SJSA1 (cell line): Measurements from ENCODE around the gene RAP1GAP2. TPM values are rescaled to one million over a fixed set of nuclear protein-coding genes. Genes with fewer than 3 reads are reported as not detected.

ENCODE experiments used
- DNase-seq, 2 experiments: peaks; one replicate each; pipeline ENCODE4 v3.0.0-alpha.2; 2015 to 2020; ENCODE audit warnings: low spot score in 2 of 2, low read depth in 1 of 2
- H3K27ac ChIP-seq: fragments of 250-450 bp; sonication (Bioruptor Pico); 2 replicates; pipeline ENCODE4 v1.5.1; 2020; ENCODE audit warnings: mild to moderate bottlenecking, moderate library complexity
- H3K27me3 ChIP-seq: fragments of 250-450 bp; sonication (Bioruptor Pico); replicated peaks from 2 replicates; pipeline ENCODE4 v1.5.1; 2020; ENCODE audit warnings: mild to moderate bottlenecking, moderate library complexity
- H3K36me3 ChIP-seq: fragments of 250-450 bp; sonication (Bioruptor Pico); 2 replicates; pipeline ENCODE4 v1.5.1; 2020; ENCODE audit warnings: mild to moderate bottlenecking
- H3K4me1 ChIP-seq: fragments of 250-450 bp; sonication (Bioruptor Pico); replicated peaks from 2 replicates; pipeline ENCODE4 v1.6.1; 2021; ENCODE audit warnings: mild to moderate bottlenecking
- H3K4me3 ChIP-seq: fragments of 250-450 bp; sonication (Bioruptor Pico); 2 replicates; pipeline ENCODE4 v1.5.1; 2020; ENCODE audit warnings: mild to moderate bottlenecking
- H3K9me3 ChIP-seq: fragments of 250-450 bp; sonication (Bioruptor Pico); replicated peaks from 2 replicates; pipeline ENCODE4 v1.5.1; 2020; ENCODE audit warnings: mild to moderate bottlenecking
- total RNA-seq: library from RNA; depleted of rRNA; stranded (reverse); fragments of >200 nt; shearing (Covaris generic); gene quantifications from 2 replicates; pipeline ENCODE4 v1.2.3, GENCODE V29; 2014

The RAP1GAP2 gene
- total RNA-seq, 1 experiment from 2014 or later: 2.9 TPM

DNA sequence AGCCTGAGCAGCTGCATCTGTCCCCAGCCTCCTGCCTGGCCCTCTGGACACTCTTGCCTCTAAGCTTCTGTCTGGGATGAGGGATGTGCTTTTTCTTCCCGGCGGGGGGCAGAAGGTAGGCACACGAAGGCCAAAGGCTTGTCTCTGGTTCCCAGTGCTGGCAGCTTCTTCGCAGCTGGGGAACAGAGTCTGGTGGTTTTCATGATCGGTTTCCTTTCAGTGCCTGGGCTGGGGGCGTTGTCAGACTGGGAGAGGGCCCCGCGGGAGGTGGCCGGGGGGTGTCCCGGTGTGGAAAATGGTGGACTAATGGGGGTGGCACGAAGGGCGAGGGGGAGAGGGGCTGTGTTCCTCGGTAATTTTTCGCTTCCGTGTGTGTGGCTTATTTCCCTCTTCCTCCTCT lies 988 bp downstream of the RAP1GAP2 start:
- H3K4me3 ChIP-seq: no peak overlapping the region
- DNase-seq: no peak
- no peaks in the 10 kb centered on the region for H3K36me3 ChIP-seq
- no peaks in the 10 kb centered on the region for H3K9me3 ChIP-seq
- H3K27me3 ChIP-seq: peaks cover 25% of the 10 kb centered on the region
- H3K27ac ChIP-seq: no peak overlapping the region
- H3K4me1 ChIP-seq: no peaks in the 10 kb centered on the region

DNA sequence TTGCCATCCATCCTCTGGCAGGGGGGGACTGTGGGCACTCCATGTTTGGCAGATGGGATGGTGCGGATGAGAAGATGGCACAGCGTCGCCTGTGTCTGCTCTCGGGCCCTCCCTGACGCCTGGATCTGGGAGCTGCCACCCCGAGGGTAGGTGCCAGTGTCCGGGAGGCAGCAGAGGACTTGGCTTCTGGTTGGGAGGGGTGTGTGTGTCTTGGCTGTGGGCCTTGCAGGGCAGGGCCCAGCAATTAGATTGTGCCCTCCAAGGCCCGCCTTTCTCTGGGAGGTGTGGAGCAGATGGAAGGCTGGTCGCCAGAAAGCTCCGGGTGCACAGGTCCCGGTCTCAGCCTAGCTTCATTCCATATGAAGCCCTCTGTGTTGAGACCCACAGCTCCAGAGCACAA lies 1.4 kb downstream of the RAP1GAP2 start:
- Histone ChIP-seq H3K27ac (no peak overlapping the region), H3K36me3 (no peaks in the 10 kb centered on the region), H3K4me1 (no peaks in the 10 kb centered on the region), H3K27me3 (peaks cover 21% of the 10 kb centered on the region), H3K9me3 (no peaks in the 10 kb centered on the region), H3K4me3 (no peak overlapping the region)
- DNase-seq: no peak

- Histone ChIP-seq H3K9me3 (no peaks in the 10 kb centered on the region), H3K27ac (no peak overlapping the region), H3K4me1 (no peaks in the 10 kb centered on the region), H3K27me3 (peaks cover 24% of the 10 kb centered on the region), H3K4me3 (no peak overlapping the region), H3K36me3 (no peaks in the 10 kb centered on the region)
- no peak for DNase-seq
These were observed 1.9 kb downstream of the RAP1GAP2 start for GRCh38 chr17:2798188-2798587.

DNA sequence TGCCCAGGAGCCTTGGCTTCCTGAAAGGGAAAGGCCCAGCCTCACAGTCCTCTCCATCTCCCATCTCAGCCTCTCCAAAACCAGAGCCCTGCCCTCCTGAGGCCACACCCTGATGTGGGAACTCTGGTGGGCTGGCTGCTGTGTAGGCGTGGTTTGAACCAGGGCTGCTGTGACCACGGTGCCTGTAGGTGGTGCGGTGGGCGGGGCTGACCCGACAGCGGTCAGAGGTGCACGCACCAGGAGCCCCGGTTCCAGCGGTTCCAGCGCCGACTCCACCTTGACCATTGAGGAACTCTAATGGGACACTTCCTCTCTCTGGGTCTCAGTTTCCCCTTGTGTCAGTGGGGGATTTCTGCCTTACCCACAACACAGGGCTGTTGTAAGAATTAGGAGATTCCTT lies 2.4 kb downstream of the RAP1GAP2 start:
- no peaks in the 10 kb centered on the region for H3K36me3 ChIP-seq
- H3K4me1 ChIP-seq: no peaks in the 10 kb centered on the region
- no peak for DNase-seq
- H3K27ac ChIP-seq: no peak overlapping the region
- no peak overlapping the region for H3K4me3 ChIP-seq
- H3K9me3 ChIP-seq: no peaks in the 10 kb centered on the region
- peaks cover 24% of the 10 kb centered on the region for H3K27me3 ChIP-seq

DNA sequence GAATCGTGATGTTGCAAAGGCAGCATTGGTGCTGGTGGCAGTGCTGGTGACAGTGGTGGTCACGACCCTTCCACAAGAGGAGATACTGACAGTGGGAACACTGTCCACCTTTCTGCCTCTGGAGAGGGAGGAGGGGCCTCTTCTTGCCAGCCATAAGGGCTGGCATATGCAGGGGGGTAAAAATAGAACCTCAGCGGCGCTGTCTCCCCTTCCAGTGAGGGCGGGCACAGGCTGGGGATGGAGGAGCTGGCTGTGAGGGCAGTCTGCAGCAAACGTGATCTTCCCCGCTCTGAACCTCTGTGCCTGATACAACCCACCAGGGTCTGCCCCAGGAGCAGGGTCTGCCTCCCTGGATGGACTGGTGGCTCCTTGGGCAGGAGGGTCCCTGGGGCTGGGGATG lies 3.4 kb downstream of the RAP1GAP2 start:
- Histone ChIP-seq H3K9me3 (no peaks in the 10 kb centered on the region), H3K4me1 (no peaks in the 10 kb centered on the region), H3K27ac (no peak overlapping the region), H3K4me3 (no peak overlapping the region), H3K27me3 (peaks cover 24% of the 10 kb centered on the region), H3K36me3 (no peaks in the 10 kb centered on the region)
- DNase-seq: no peak

DNA sequence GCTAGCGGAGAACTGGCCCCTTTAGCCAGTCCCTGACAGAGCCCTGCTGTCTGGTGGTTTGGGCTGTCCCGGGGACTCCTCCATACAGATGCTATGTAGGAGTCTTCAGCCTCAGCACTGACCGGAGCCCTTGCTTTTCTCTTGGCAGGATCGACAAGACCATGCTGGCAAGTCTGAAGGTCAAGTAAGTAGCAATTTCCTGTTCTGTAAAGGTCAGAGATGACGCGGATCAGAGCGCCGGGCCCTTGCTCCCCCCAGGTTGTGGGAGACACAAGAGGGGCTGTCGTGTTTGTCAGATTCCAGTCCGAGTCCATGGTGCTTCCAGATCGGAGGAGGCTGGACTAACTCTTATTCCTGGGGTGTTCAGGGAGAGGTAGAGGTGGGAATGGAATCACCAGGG lies 4.1 kb downstream of the RAP1GAP2 start:
- Histone ChIP-seq H3K27ac (no peak overlapping the region), H3K27me3 (peaks cover 24% of the 10 kb centered on the region), H3K4me3 (no peak overlapping the region)

GRCh38 chr17:2801841-2802240 lies 5.6 kb downstream of the RAP1GAP2 start:
- Histone ChIP-seq H3K27me3 (peaks cover 22% of the 10 kb centered on the region), H3K4me1 (no peaks in the 10 kb centered on the region), H3K36me3 (no peaks in the 10 kb centered on the region), H3K27ac (no peak overlapping the region), H3K4me3 (no peak overlapping the region), H3K9me3 (no peaks in the 10 kb centered on the region)
- no peak for DNase-seq

More for the DNA sequence above, 4.1 kb downstream of the RAP1GAP2 start:
- DNase-seq: no peak
- no peaks in the 10 kb centered on the region for H3K9me3 ChIP-seq
- no peaks in the 10 kb centered on the region for H3K36me3 ChIP-seq
- H3K4me1 ChIP-seq: no peaks in the 10 kb centered on the region

GRCh38 chr17:2802574-2802973 lies 6.3 kb downstream of the RAP1GAP2 start:
- Histone ChIP-seq H3K9me3 (no peaks in the 10 kb centered on the region), H3K27me3 (peaks cover 17% of the 10 kb centered on the region), H3K27ac (no peak overlapping the region), H3K4me1 (no peaks in the 10 kb centered on the region), H3K36me3 (no peaks in the 10 kb centered on the region), H3K4me3 (no peak overlapping the region)
- no peak for DNase-seq

DNA sequence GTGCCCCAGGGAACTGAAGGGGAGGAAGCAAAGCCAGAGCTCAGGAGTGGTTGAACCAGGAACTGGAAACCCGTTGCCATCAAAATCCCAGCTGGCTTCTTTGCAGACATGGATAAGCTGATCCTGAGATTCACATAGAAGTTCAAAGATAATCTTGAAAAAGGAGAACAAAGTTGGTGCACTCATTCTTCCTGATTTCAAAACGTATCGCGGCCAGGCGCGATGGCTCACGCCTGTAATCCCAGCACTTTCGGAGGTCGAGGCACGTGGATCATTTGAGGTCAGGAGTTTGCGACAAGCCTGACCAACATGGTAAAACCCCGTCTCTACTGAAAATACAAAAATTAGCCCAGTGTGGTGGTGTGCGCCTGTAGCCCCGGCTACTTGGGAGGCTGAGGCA lies 7.1 kb downstream of the RAP1GAP2 start:
- H3K27me3 ChIP-seq: peaks cover 17% of the 10 kb centered on the region
- H3K36me3 ChIP-seq: no peaks in the 10 kb centered on the region
- no peak overlapping the region for H3K4me3 ChIP-seq
- DNase-seq: no peak
- no peak overlapping the region for H3K27ac ChIP-seq
- H3K9me3 ChIP-seq: no peaks in the 10 kb centered on the region
- H3K4me1 ChIP-seq: no peaks in the 10 kb centered on the region

- no peak for DNase-seq
- peaks cover 17% of the 10 kb centered on the region for H3K27me3 ChIP-seq
- no peaks in the 10 kb centered on the region for H3K4me1 ChIP-seq
- no peaks in the 10 kb centered on the region for H3K36me3 ChIP-seq
- H3K9me3 ChIP-seq: no peaks in the 10 kb centered on the region
- no peak overlapping the region for H3K27ac ChIP-seq
- H3K4me3 ChIP-seq: no peak overlapping the region
These were observed 7.7 kb downstream of the RAP1GAP2 start for GRCh38 chr17:2803971-2804370.

DNA sequence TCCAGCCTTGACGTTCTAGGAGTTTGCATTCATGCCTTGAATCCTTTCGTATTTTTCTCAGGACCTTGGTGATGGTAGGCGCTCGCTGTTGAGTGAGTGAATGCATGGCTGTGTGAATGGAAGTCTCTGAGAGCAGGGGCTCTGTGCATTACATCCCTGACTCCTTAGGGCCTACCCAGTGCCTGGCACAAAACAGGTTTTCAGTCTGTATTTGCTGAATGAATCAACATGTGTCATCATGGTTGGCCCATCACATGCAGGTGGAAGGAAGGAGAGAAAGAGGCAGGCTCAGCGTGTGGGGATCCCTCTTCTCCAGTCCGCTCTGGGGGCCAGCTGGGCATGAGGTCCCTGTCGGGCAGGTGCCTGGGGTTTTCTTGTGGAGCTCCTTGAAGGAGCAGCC lies 8.7 kb downstream of the RAP1GAP2 start:
- no peaks in the 10 kb centered on the region for H3K36me3 ChIP-seq
- no peaks in the 10 kb centered on the region for H3K4me1 ChIP-seq
- H3K27ac ChIP-seq: no peak overlapping the region
- H3K4me3 ChIP-seq: no peak overlapping the region
- H3K9me3 ChIP-seq: no peaks in the 10 kb centered on the region
- H3K27me3 ChIP-seq: peaks cover 13% of the 10 kb centered on the region
- DNase-seq: no peak

DNA sequence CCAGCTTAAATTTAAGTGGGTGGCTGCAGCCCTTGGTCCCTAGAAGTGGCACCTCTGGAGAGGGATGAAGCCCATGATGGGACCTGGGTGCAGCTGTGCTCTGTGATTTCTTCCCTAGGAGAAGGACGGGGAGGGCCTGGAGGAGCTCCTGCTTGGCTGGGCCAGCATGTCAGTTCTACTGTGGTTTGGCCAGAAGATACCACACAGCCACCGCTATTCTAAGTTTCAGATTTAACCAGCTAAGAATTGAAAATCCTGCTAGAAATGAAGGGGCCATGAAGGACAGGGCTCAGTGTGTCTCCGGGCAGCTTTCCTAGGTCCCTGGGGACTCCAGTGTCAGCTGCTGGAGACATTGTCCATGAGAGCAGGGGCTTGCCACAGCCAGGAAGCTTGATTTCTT lies 9.7 kb downstream of the RAP1GAP2 start:
- Histone ChIP-seq H3K27ac (no peak overlapping the region), H3K27me3 (peaks cover 13% of the 10 kb centered on the region), H3K9me3 (no peaks in the 10 kb centered on the region), H3K4me3 (no peak overlapping the region), H3K36me3 (no peaks in the 10 kb centered on the region), H3K4me1 (no peaks in the 10 kb centered on the region)
- DNase-seq: no peak

- H3K36me3 ChIP-seq: no peaks in the 10 kb centered on the region
- H3K4me1 ChIP-seq: peaks cover 9% of the 10 kb centered on the region
- no peak for DNase-seq
- H3K9me3 ChIP-seq: no peaks in the 10 kb centered on the region
- no peak overlapping the region for H3K4me3 ChIP-seq
- H3K27me3 ChIP-seq: no peaks in the 10 kb centered on the region; the same call in 1 of the 2 replicates
- no peak overlapping the region for H3K27ac ChIP-seq
These were observed 12.4 kb downstream of the RAP1GAP2 start for GRCh38 chr17:2808367-2809335.

GRCh38 chr17:2809337-2809736 lies 13.1 kb downstream of the RAP1GAP2 start:
- Histone ChIP-seq H3K9me3 (no peaks in the 10 kb centered on the region), H3K4me3 (no peak overlapping the region), H3K36me3 (no peaks in the 10 kb centered on the region), H3K4me1 (peaks cover 9% of the 10 kb centered on the region), H3K27ac (no peak overlapping the region), H3K27me3 (no peaks in the 10 kb centered on the region; the same call in 1 of the 2 replicates)
- no peak for DNase-seq
